IPS-11a (cell line): ENCODE measurements around the gene AGMO.

Experiments
- H3K4me3 ChIP-seq: one replicate; pipeline ENCODE4 v1.5.1; 2013; ENCODE audit warnings: low read depth, low read length, control low read depth

The AGMO gene

GRCh38 chr7:15504351-15504750, 57.5 kb downstream of the AGMO start:
- no peak overlapping the region for H3K4me3 ChIP-seq

DNA sequence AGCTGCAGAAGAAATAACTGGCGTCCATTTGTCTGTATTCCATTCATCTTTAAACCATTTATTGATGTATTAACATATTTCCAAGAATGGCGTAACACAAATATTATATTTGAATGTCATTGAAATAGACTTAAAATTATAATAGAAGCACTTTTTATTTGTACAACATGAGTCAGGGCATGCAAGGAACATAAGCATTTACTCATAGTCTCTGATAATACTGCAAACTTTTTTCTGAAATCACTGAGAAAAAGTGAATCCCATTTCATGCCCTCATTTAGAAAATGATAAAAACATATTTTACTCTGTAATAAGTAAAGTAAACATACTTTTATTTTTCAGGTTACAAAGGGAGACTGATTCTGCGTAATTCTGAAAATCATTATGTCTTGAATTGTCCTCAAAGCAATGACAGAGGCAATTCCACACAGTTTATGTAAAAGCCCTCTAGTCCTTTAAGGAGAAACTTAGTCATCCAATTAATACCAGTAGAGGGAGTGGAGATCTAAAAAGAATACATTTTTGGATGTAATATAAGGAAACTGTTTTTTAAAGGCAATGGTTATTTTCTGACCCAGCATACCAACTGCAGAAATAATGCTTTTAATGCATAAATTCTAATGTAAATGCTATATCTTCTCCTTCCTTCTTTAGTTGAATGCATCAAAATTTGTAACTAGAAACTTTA, 58.1 kb downstream of the AGMO start:
- H3K4me3 ChIP-seq = no peak overlapping the region

DNA sequence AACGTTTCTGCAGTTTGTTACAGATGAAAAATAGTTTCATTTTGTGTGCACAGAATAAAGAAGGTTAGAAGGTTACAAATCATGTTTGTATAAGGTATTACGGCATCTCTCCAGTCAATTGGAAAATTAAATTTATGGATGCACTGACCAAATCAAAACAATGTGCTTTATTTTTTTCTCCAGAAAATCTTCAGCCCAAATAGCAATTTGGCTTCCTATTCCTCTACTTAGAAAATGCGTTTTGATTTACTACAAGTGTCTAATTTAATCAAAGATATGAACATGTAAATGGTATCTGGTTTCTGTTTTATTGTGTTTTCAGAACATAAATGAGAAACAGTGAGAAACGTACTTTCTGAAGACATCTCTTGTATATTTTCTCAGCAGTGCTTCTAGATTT, 63.4 kb downstream of the AGMO start:
- no peak overlapping the region for H3K4me3 ChIP-seq

DNA sequence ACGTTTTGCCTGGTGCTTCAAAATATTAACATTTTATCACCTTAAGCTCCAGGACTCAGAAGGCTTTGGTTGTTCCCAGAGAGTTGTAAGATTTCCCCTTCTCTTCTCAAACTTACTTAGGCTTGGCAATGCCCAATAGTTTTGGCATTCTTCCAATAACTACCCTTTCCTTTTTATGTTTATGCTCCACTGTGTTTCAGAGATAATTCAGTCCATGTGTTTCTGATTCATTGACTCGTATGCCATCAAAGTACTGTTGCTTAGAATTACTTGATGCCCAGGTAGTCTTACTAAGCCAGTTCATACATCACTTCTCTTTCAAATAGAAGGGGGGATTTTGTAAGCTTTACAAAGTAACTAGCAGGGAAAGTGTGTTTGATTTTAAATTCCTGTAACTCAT, 66.6 kb downstream of the AGMO start:
- no peak overlapping the region for H3K4me3 ChIP-seq

DNA sequence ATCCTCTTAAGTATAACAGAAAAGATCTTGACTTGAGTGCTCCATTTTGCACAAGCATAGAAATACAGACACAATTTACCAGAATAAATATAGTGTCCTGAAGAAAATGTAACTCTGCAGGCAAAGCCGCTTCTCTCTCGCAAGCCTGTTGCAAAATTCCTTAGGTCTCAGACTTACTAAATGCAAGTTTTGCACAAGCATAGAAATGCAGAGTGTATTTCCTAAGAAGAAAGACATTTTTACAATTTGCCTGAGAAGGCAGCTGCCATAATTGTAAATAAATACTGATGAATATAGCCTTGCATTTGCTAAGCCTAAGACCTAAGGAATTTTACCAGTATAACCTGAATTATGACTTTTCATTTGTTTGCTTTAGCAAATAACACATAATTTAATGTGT, 67.1 kb downstream of the AGMO start:
- no peak overlapping the region for H3K4me3 ChIP-seq

DNA sequence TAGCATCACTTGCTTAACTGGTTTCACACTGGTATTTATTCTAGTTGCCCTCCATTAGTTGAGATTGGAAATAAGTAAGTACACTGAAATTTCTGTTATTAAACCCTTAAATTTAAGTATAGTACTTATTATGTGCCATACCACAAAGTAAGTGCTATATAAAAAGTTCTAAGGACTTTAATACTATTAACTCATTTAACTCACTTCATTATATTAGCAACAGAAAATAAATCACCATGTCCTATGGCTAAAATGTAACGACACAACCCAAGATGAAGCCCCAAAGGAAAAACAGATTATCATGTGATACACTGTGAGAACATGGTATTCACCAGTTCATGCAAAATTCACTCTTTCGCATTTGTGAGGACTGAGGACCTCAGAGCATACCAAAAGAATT, 70.5 kb downstream of the AGMO start:
- no peak overlapping the region for H3K4me3 ChIP-seq

DNA sequence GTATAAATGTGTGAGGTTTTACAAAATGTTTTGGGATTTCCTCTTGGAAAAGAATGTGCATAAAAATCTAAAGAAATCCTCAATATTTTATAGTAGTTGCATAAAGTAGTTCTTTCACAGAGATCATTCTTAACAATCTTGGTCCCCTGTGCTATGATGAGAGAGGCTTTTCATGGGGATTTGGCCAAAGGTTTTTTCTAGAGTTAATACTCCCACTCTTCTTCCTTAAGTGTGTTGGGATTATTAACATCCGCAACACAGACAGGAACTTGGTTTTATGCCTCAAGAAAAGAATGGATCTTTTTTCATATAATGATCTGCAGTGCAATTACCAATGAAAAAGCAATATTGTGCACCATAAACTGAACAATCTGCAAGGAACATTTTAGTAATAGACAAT, 71.5 kb downstream of the AGMO start:
- no peak overlapping the region for H3K4me3 ChIP-seq

DNA sequence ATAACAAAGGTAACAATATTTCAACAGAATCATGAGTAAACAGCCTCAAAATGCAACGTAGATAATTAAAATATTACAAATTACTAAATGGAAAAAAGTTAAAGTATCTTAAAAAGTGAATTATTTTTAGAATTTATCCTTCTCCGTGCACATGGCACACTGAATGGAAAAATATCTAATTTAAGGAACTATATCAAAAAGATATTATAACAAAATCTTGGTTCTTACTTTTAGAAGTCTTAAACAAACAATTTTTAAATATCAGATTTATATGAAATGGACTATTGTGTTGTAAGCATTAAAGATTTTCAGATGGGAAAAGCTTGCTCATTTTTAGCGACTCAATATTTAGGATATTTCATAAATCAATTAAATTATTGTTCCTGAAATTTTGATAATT, 72.0 kb downstream of the AGMO start:
- no peak overlapping the region for H3K4me3 ChIP-seq

DNA sequence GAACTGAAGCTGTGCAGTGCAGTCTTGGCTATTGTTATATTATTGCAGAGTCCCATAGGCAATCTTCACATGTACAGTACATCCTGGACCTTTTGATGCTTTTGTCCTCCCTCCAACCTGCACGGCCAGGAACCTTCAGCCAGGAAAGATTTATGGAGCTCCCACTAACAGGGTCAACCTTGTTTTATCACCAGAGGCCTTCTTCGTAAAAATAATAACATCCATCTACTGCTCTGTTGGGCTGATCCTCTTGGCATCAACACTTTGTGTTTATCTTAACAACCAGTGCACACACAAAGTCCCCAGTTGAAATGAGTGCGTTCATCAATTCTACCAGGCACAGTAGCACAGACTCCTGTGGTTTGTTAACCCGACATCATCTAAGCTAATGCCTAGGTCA, 72.4 kb downstream of the AGMO start:
- H3K4me3 ChIP-seq = no peak overlapping the region

GRCh38 chr7:15488401-15488800, 73.4 kb downstream of the AGMO start:
- H3K4me3 ChIP-seq = no peak overlapping the region

DNA sequence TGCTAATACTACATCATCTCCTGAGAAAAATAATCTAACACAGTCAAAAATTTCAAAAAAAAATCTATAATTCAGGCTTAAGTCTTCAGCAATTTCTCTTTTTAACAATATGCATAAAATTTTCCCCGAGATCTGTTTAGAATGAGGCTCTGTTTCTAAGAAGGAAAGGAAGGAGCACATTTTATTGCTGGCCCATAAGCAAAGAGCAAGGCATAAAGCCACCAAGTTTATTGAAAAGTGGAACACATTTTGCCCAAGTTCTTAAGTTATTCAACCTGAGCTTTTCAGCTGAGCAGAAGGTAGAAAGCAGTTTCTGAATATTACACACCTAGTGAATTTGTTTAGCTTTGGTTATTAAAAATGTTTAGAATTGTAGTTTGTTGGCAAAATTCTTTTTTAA, 73.9 kb downstream of the AGMO start:
- no peak overlapping the region for H3K4me3 ChIP-seq

DNA sequence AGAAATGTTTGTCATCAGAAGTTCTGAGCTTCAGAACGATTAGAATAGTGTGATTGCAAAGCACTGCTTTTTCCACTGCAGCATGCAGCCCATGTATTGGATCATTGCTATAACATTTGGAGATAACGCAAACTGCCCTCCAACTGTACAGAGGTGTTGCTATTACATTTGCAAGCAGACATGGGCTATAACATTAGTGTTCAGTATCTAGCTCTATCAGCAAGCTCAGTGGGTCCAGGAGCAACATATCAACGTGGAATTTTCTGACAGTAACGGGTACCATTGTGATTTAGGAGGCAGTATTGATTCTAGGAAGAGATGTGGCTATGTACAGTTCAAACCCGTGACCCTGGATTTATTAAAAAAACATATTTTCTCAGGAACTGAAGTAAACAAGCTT, 75.8 kb downstream of the AGMO start:
- H3K4me3 ChIP-seq = no peak overlapping the region

DNA sequence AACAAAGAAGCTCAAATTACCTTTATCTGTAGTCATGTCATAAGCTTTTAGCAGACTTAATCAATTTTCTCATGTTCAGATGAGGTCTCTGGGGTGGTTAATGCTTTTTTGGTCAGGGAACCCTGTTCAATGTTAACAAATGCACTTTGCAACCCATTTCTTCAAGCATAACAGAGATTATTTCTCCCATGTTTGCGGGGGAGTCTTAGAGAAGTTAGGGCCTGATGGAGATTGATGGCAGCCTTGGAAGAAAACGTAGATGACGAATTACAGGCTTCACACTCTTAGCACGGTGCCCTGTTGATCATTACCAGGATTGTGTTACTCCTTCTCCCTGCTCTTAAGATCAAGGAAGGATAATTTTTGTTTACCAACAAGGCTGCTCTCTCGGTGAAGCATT, 76.4 kb downstream of the AGMO start:
- no peak overlapping the region for H3K4me3 ChIP-seq

- H3K4me3 ChIP-seq = no peak overlapping the region
These were observed 80.7 kb downstream of the AGMO start for GRCh38 chr7:15481132-15481531.

DNA sequence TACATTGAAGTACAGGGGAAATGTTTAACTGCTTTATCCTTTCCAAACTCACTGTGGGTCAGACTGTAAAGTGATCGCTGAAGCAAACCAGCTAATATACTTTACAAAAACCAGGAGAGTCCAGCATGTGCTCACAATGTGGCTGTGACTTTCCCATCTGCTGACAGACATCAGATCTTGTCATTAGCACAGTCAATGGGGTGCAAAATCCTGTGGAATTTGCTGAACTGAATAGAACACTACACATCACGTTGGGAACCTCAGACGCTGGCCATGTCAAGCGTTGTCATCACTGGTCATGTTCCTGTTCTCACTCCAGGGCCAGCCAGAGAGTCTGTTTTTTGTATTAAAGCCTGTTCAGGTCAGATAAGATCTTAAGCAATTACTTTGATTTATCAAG, 83.4 kb downstream of the AGMO start:
- no peak overlapping the region for H3K4me3 ChIP-seq

DNA sequence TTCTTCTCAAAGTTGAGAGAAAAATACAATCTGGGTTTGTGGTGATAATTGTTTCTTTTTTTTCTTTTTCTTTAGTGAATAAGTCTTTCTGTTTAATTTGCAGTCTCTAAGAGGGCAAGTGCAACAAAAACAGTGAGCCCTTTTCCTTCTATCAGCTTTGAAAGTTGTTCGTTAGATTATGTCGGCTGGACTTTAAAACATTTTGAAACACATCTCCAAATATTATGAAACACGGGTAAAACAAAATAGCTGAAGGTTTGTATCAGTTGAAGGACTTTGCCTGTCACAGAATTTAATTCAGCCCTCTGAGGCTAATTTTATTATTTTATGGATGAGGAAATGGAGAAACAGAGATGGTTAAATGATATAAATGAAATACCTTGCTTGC, 85.3 kb downstream of the AGMO start:
- H3K4me3 ChIP-seq = no peak overlapping the region

DNA sequence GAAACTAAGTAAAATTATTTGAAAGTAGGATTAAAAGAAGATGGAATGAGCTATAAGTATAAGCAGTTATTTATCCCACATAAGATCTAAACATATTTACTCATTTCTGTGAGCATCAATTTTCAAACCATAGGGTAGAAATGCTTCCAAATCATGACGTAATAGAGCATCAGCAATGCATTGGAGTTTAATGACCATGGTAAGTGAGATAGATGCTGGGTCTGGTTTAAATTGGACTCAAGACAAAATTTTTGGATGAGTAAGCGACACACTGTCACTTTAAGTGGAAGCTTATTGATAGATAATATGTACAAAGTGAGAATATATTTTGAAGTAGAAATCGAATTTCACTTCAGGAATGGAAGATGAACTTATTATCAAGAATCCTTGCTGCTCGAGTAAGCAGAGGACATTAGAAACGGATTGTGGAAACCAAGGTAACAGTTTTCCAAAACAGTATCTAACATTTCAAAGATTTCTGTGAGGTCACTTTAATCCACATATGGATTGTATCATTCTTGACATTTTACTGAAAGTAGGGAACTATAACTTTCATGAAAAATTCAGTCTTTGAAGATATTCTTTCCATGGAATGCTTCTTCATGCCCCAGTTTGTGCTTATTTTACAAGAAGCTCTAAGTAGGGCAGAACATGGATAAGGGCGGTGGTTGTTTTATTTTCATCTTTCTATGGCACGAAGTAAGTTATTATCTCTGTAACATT, 85.8 kb downstream of the AGMO start:
- H3K4me3 ChIP-seq = no peak overlapping the region

DNA sequence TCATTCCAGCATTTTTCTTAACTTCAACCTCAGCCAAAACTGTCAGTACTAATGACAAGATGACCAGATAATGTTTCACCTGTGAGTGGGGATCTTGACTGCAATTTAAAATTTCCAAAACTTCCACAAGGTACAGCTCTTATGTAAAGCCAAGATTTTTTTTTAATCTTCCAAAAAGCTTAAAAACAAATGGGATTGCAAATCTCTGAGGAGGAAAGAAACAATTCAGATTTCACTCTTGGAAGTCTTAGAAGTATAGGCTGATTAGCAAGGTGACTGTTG, 90.2 kb downstream of the AGMO start:
- H3K4me3 ChIP-seq = no peak overlapping the region

GRCh38 chr7:15470825-15471668, 90.8 kb downstream of the AGMO start:
- H3K4me3 ChIP-seq = no peak overlapping the region

DNA sequence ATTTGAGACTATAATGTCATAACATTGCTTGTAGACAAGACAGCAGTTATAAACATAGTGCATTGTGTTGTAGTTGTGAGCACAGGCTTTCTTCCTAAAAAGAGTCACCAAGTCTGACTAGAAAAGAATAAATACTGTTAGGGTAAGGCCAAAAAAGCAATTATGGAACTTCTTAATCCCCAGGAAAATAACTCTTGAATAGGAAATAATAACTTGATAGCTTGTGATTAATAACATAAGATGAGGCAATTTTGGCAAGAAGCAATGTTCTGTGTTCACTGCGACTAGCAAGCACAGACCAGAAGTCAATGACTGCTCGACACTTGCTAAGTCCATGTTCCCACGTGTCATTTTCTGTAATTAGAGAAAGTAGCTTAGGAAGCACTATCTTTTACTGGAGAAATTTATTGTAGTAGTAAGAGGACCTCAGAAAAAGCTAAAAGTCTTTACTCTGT, 97.1 kb downstream of the AGMO start:
- H3K4me3 ChIP-seq = no peak overlapping the region

GRCh38 chr7:15463801-15464666, 97.8 kb downstream of the AGMO start:
- H3K4me3 ChIP-seq = no peak overlapping the region
